OCI-LY1 (cell line): ENCODE measurements around the gene PDCL2.

Experiments used
- H2AFZ ChIP-seq: fragments of 200-600 bp; sonication (generic), shearing (Covaris generic); 2 replicates; pipeline ENCODE4 v1.6.0; 2014; ENCODE audit warnings: antibody characterized with exemption, mild to moderate bottlenecking, low read length
- H3F3A ChIP-seq: fragments of 200-600 bp; sonication (generic), shearing (Covaris generic); 2 replicates; pipeline ENCODE4 v1.6.0; 2014; ENCODE audit warnings: mild to moderate bottlenecking, antibody characterized with exemption, low read length, moderate library complexity; ENCODE audit not compliant: insufficient read depth
- H3K27ac ChIP-seq: fragments of 200-600 bp; sonication (generic); 2 replicates; pipeline ENCODE4 v1.5.1; 2014; ENCODE audit warnings: low read length, mixed run types, mild to moderate bottlenecking, low read depth; ENCODE audit not compliant: poor library complexity, severe bottlenecking
- H3K27me3 ChIP-seq: fragments of 200-600 bp; sonication (generic); 2 replicates; pipeline ENCODE4 v1.6.0; 2014; ENCODE audit warnings: antibody characterized with exemption, mild to moderate bottlenecking, low read length, moderate library complexity; ENCODE audit not compliant: insufficient read depth
- H3K36me3 ChIP-seq: fragments of 200-600 bp; sonication (generic); 2 replicates; pipeline ENCODE4 v1.6.1; 2014; ENCODE audit warnings: mild to moderate bottlenecking, antibody characterized with exemption, low read length, moderate library complexity, mixed read lengths; ENCODE audit not compliant: insufficient read depth
- H3K4me1 ChIP-seq: fragments of 200-600 bp; sonication (generic); 2 replicates; pipeline ENCODE4 v1.5.1; 2014; ENCODE audit warnings: mild to moderate bottlenecking, low read length, moderate library complexity; ENCODE audit not compliant: insufficient read depth, severe bottlenecking
- H3K4me2 ChIP-seq: fragments of 200-600 bp; sonication (generic), shearing (Covaris generic); 2 replicates; pipeline ENCODE4 v1.6.1; 2014; ENCODE audit warnings: low read length
- H3K4me3 ChIP-seq: fragments of 200-600 bp; sonication (generic); 2 replicates; pipeline ENCODE4 v1.5.1; 2014; ENCODE audit warnings: low read length, low read depth, mild to moderate bottlenecking, mixed read lengths; ENCODE audit not compliant: poor library complexity, severe bottlenecking
- H3K79me2 ChIP-seq: fragments of 200-600 bp; shearing (Covaris generic); 2 replicates; pipeline ENCODE4 v1.6.1; 2016; ENCODE audit warnings: mixed run types, low read length, mixed read lengths; ENCODE audit not compliant: insufficient read depth
- H3K9ac ChIP-seq: fragments of 200-600 bp; sonication (generic), shearing (Covaris generic); 2 replicates; pipeline ENCODE4 v1.6.1; 2014; ENCODE audit warnings: mild to moderate bottlenecking, low read length, mixed read lengths
- H3K9me2 ChIP-seq: fragments of 200-600 bp; sonication (generic), shearing (Covaris generic); 2 replicates; pipeline ENCODE4 v1.6.1; 2014; ENCODE audit warnings: low read depth, mild to moderate bottlenecking, low read length, mixed read lengths
- H3K9me3 ChIP-seq: fragments of 200-600 bp; shearing (Covaris generic); 2 replicates; pipeline ENCODE4 v1.6.1; 2014; ENCODE audit warnings: low read length, mixed read lengths
- H4K20me1 ChIP-seq: fragments of 200-600 bp; sonication (generic), shearing (Covaris generic); 2 replicates; pipeline ENCODE4 v1.6.0; 2016; ENCODE audit warnings: mild to moderate bottlenecking, low read length; ENCODE audit not compliant: insufficient read depth
- EZH2 ChIP-seq: fragments of 200-600 bp; sonication (generic), shearing (Covaris generic); IDR thresholded peaks from 2 replicates; pipeline ENCODE4 v1.8.0; 2017; ENCODE audit warnings: borderline replicate concordance, mixed run types, mild to moderate bottlenecking, antibody characterized with exemption, low read length, moderate library complexity, mixed read lengths
- TF ChIP-seq, protein P1 (sequence below): fragments of 200-600 bp; sonication (generic), shearing (Covaris generic); IDR thresholded peaks from 2 replicates; pipeline ENCODE4 v1.5.1; 2017; ENCODE audit warnings: mild to moderate bottlenecking, antibody characterized with exemption, low read length, moderate library complexity, mixed read lengths

Gene PDCL2

DNA sequence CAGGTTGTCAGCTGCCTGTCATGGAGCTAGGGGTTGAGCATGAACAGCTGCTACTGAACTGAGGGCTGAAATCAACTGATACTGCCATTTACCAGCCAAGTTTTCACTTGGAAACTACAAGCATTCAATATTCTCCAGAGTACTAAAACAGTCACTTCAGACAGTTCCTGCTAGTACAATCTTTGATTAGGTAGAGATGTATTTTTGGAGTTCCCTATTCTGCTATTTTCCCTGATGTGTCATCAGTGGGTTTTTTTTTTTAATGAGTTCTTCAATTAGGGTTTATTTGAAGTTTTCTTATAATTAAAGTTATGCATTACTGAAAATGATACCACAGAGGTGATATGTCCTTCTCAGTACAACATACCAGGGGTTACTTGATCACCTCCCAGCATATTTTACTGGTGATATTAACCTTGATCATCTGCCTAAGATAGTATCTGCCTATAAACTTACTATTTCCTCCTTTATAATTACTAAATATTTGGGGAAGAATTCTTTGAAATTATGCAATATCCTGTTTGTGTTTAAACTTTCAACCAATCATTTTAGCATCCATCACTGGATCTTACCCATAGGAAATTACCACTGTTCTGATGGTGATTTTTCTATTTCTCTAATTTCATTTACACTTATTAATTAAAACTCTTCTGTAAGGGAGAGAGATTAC is 13.6 kb downstream of the PDCL2 start:
- no peak overlapping the region for H3K9ac ChIP-seq
- no peaks in the 10 kb centered on the region for H3F3A ChIP-seq
- no peaks in the 10 kb centered on the region for H3K27me3 ChIP-seq
- no peaks in the 10 kb centered on the region for H3K36me3 ChIP-seq
- no peaks in the 10 kb centered on the region for H3K4me1 ChIP-seq
- no peaks in the 10 kb centered on the region for H3K9me2 ChIP-seq
- no peaks in the 10 kb centered on the region for H3K9me3 ChIP-seq
- TF ChIP-seq, protein P1, sequence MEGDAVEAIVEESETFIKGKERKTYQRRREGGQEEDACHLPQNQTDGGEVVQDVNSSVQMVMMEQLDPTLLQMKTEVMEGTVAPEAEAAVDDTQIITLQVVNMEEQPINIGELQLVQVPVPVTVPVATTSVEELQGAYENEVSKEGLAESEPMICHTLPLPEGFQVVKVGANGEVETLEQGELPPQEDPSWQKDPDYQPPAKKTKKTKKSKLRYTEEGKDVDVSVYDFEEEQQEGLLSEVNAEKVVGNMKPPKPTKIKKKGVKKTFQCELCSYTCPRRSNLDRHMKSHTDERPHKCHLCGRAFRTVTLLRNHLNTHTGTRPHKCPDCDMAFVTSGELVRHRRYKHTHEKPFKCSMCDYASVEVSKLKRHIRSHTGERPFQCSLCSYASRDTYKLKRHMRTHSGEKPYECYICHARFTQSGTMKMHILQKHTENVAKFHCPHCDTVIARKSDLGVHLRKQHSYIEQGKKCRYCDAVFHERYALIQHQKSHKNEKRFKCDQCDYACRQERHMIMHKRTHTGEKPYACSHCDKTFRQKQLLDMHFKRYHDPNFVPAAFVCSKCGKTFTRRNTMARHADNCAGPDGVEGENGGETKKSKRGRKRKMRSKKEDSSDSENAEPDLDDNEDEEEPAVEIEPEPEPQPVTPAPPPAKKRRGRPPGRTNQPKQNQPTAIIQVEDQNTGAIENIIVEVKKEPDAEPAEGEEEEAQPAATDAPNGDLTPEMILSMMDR, result no peak
- TF ChIP-seq EZH2, result no peak
- no peak overlapping the region for H3K27ac ChIP-seq
- H3K4me2 ChIP-seq, result no peak overlapping the region
- H4K20me1 ChIP-seq, result no peaks in the 10 kb centered on the region
- H3K4me3 ChIP-seq, result no peak overlapping the region
- no peak overlapping the region for H2AFZ ChIP-seq
- no peaks in the 10 kb centered on the region for H3K79me2 ChIP-seq

GRCh38 chr4:55575513-55575912 is 16.5 kb downstream of the PDCL2 start:
- no peaks in the 10 kb centered on the region for H3K9me3 ChIP-seq
- no peak for TF ChIP-seq EZH2
- TF ChIP-seq, protein P1, result no peak
- no peaks in the 10 kb centered on the region for H3K79me2 ChIP-seq
- no peaks in the 10 kb centered on the region for H4K20me1 ChIP-seq
- H3K4me1 ChIP-seq, result no peaks in the 10 kb centered on the region
- H3K9me2 ChIP-seq, result no peaks in the 10 kb centered on the region
- no peaks in the 10 kb centered on the region for H3K27me3 ChIP-seq
- no peak overlapping the region for H3K9ac ChIP-seq
- no peaks in the 10 kb centered on the region for H3K36me3 ChIP-seq
- H3K4me2 ChIP-seq, result no peak overlapping the region
- H2AFZ ChIP-seq, result no peak overlapping the region
- H3F3A ChIP-seq, result no peaks in the 10 kb centered on the region
- H3K4me3 ChIP-seq, result no peak overlapping the region
- no peak overlapping the region for H3K27ac ChIP-seq

GRCh38 chr4:55574252-55574651 is 17.8 kb downstream of the PDCL2 start:
- Histone ChIP-seq H3K9me2 (no peaks in the 10 kb centered on the region), H3K36me3 (no peaks in the 10 kb centered on the region), H3K4me3 (no peak overlapping the region), H3K27ac (no peak overlapping the region), H2AFZ (no peak overlapping the region), H3F3A (no peaks in the 10 kb centered on the region), H3K4me2 (no peak overlapping the region), H3K27me3 (no peaks in the 10 kb centered on the region), H3K9ac (no peak overlapping the region), H3K4me1 (no peaks in the 10 kb centered on the region), H3K9me3 (no peaks in the 10 kb centered on the region), H4K20me1 (no peaks in the 10 kb centered on the region), H3K79me2 (no peaks in the 10 kb centered on the region)
- TF ChIP-seq EZH2, result no peak
- TF ChIP-seq, protein P1, result no peak
